Adrenal gland (tissue), 12 donors: ENCODE data around the gene ELL2. TPM values are rescaled to one million over a fixed set of nuclear protein-coding genes. Genes with fewer than 3 reads are reported as not detected.

Source experiments
- DNase-seq, 7 donors: peaks; one replicate each; pipeline ENCODE4 v3.0.0-alpha.2; 2019 to 2020
- H3K27ac ChIP-seq, 5 donors: fragments of 200-600 bp; sonication (generic) in 4 of 5; 1 replicate in 3 of 5; 2 replicates in 2 of 5; pipeline versions ENCODE4 v1.5.1 to v1.8.0; 2016 to 2020; ENCODE audit warnings: mild to moderate bottlenecking in 1 of 5
- H3K27me3 ChIP-seq: fragments of 200-600 bp; 2 replicates; pipeline ENCODE4 v1.8.0; 2021
- H3K36me3 ChIP-seq, 2 donors: fragments of 200-600 bp; replicated peaks in 1 of 2; 1 replicate in 1 of 2; 2 replicates in 1 of 2; pipeline versions ENCODE4 v1.5.1 to v1.8.0; 2018 to 2022
- H3K4me1 ChIP-seq, 2 donors: fragments of 200-600 bp; replicated peaks in 1 of 2; 1 replicate in 1 of 2; 2 replicates in 1 of 2; pipeline versions ENCODE4 v1.5.1 to v1.8.0; 2018 to 2021
- H3K4me3 ChIP-seq, 4 donors: fragments of 200-600 bp; sonication (generic) in 3 of 4; one replicate each; pipeline ENCODE4 v1.5.1; 2016 to 2018
- H3K9me3 ChIP-seq, 3 donors: fragments of 200-600 bp; sonication (generic) in 1 of 3; replicated peaks in 1 of 3; 1 replicate in 2 of 3; 2 replicates in 1 of 3; pipeline versions ENCODE4 v1.5.1 to v1.8.0; 2016 to 2021
- CTCF ChIP-seq, 6 experiments: fragments of 450-650 bp in 4 of 6; fragments of 200-600 bp in 2 of 6; sonication (generic) in 1 of 6; IDR thresholded peaks; 1 replicate in 5 of 6; 2 replicates in 1 of 6; pipeline versions ENCODE4 v1.5.1 to v1.8.0; 2016 to 2021; ENCODE audit warnings: antibody characterized with exemption in 6 of 6, mild to moderate bottlenecking in 2 of 6, moderate library complexity in 1 of 6
- POLR2A ChIP-seq, 2 donors: fragments of 450-650 bp; IDR thresholded peaks; one replicate each; pipeline ENCODE4 v1.6.1; 2017; ENCODE audit warnings: antibody characterized with exemption in 2 of 2, mild to moderate bottlenecking in 2 of 2, moderate library complexity in 1 of 2
- WGBS, 4 donors: extraction: QIAGEN DNeasy Blood & Tissue Kit in 2 of 4; methylation state at CpG; one replicate each; pipeline versions ENCODE4 v1.1.5 to v1.1.7; 2013 to 2017; 5-methylcytosine and 5-hydroxymethylcytosine counted together
- intact Hi-C, 2 donors: fragments of 100-400 bp; cut with DNase I; formaldehyde crosslinking; loops; one replicate each; pipeline versions ENCODE4 v1.14.1 to v1.15.0; 2022 to 2023
- polyA plus RNA-seq, 3 donors: library from polyadenylated mRNA; stranded (reverse); fragments of 200-250 nt in 2 of 3; fragments of 350-450 nt in 1 of 3; fragmentation: Illumina TruSeq in 1 of 3; extraction: RNeasy Lipid Tissue Mini Kit (QIAGEN cat#74804) in 1 of 3; gene quantifications; one replicate each; pipeline ENCODE4 v1.2.3, GENCODE V29; 2013 to 2014
- total RNA-seq, 9 donors: library from RNA; depleted of rRNA in 4 of 9; stranded (reverse); fragments of >200 nt in 4 of 9; fragments of 120-200 nt in 1 of 9; fragmentation: NEBNext Ultra II Directional in 1 of 9; extraction: Animal tissue kit (Norgen Biotek cat#: 25700) in 1 of 9; gene quantifications; one replicate each; pipeline versions ENCODE4 v1.1.0 to v1.2.4, GENCODE V29; 2013 to 2023
- donor health status: healthy with polysubstance abuse.
- donor health status: Bipolar disorder and iron deficiency.
- donor health status: DM: yes; HTN: yes; CAD: no.
- donor health status: DM: no; HTN: no; CAD: no.
- donor health status: DM: no; HTN: no; CAD: no.
- donor health status: DM: yes; HTN: yes; CAD: no.

Gene ELL2
- total and polyA plus RNA-seq, 12 donors: 3.4 to 27.5 (median 14.5) TPM

- WGBS, 4 donors: 69 to 80% (median 77%) methylated on average over 3 of the region's 3 CpGs
- Histone ChIP-seq H3K9me3 (no peaks in the 10 kb centered on the region), H3K36me3 (no peaks in the 10 kb centered on the region), H3K27me3 (no peaks in the 10 kb centered on the region), H3K27ac (no peak overlapping the region), H3K4me1 (no peaks in the 10 kb centered on the region), H3K4me3 (no peak overlapping the region)
- TF ChIP-seq CTCF (IDR thresholded peaks at IDR 0.05) (no peak), POLR2A (IDR thresholded peaks at IDR 0.05) (no peak)
- intact Hi-C loops: no loop called here
- no peak for DNase-seq
These were observed 87.4 kb downstream of the ELL2 start for GRCh38 chr5:95874246-95874645.

- no peaks in the 10 kb centered on the region for H3K27me3 ChIP-seq
- no peaks in the 10 kb centered on the region for H3K36me3 ChIP-seq
- intact Hi-C loops: no loop called here
- TF ChIP-seq CTCF (IDR thresholded peaks at IDR 0.05) (no peak), POLR2A (IDR thresholded peaks at IDR 0.05) (no peak)
- DNase-seq: no peak
- H3K4me1 ChIP-seq: no peaks in the 10 kb centered on the region
- H3K4me3 ChIP-seq: no peak overlapping the region
- no peak overlapping the region for H3K27ac ChIP-seq
- H3K9me3 ChIP-seq: no peaks in the 10 kb centered on the region
- 59 to 93% (median 77%) methylated on average over 4 of the region's 4 CpGs for WGBS, 4 donors
These were observed 88.3 kb downstream of the ELL2 start for GRCh38 chr5:95873351-95873750.

GRCh38 chr5:95872346-95873268 lies 89.0 kb downstream of the ELL2 start:
- peak in 2 of 7 donors; percentile 24 to 52 for DNase-seq
- 47 to 64% (median 61%) methylated on average over 5 to 6 of the region's 6 CpGs for WGBS, 4 donors
- H3K4me3 ChIP-seq: no peak overlapping the region
- no peaks in the 10 kb centered on the region for H3K4me1 ChIP-seq
- no peak overlapping the region for H3K27ac ChIP-seq
- no peak for TF ChIP-seq CTCF (IDR thresholded peaks at IDR 0.05)
- TF ChIP-seq POLR2A (IDR thresholded peaks at IDR 0.05): no peak
- no peaks in the 10 kb centered on the region for H3K27me3 ChIP-seq
- no peaks in the 10 kb centered on the region for H3K36me3 ChIP-seq
- no peaks in the 10 kb centered on the region for H3K9me3 ChIP-seq
- intact Hi-C loops: no loop called here

- intact Hi-C loops: no loop called here
- Histone ChIP-seq H3K4me1 (no peaks in the 10 kb centered on the region), H3K27ac (peak overlapping the region in 1 of 5 donors; percentile 67), H3K36me3 (no peaks in the 10 kb centered on the region), H3K27me3 (no peaks in the 10 kb centered on the region), H3K4me3 (no peak overlapping the region), H3K9me3 (no peaks in the 10 kb centered on the region)
- WGBS, 4 donors: 95 to 98% (median 96%) methylated on average over 9 of the region's 9 CpGs
- TF ChIP-seq POLR2A (IDR thresholded peaks at IDR 0.05) (no peak), CTCF (IDR thresholded peaks at IDR 0.05) (no peak)
- no peak for DNase-seq
These were observed 90.4 kb downstream of the ELL2 start for GRCh38 chr5:95871146-95871806.
